Neutrophil (primary cell): ENCODE measurements around the gene MLXIP.

Source experiments
- H3K27ac ChIP-seq: fragments of 200-600 bp; sonication (generic); 2 replicates; pipeline ENCODE4 v1.5.1; 2016; ENCODE audit warnings: mild to moderate bottlenecking, moderate library complexity
- H3K27me3 ChIP-seq: fragments of 200-600 bp; sonication (generic); 2 replicates; pipeline ENCODE4 v1.6.0; 2016; ENCODE audit warnings: mild to moderate bottlenecking
- H3K36me3 ChIP-seq: fragments of 200-600 bp; sonication (generic); 2 replicates; pipeline ENCODE4 v1.5.1; 2017
- H3K4me1 ChIP-seq, 2 experiments: fragments of 200-600 bp in 1 of 2; sonication (generic) in 1 of 2; 1 replicate in 1 of 2; 2 replicates in 1 of 2; pipeline versions ENCODE4 v1.5.1 to v1.6.1; 2013 to 2016; ENCODE audit warnings: low read depth in 1 of 2, low read length in 1 of 2, mild to moderate bottlenecking in 1 of 2, moderate library complexity in 1 of 2; ENCODE audit not compliant: control insufficient read depth in 1 of 2, insufficient read depth in 1 of 2
- H3K4me3 ChIP-seq, 2 experiments: fragments of 200-600 bp in 1 of 2; sonication (generic) in 1 of 2; 1 replicate in 1 of 2; 2 replicates in 1 of 2; pipeline ENCODE4 v1.5.1; 2013 to 2016; ENCODE audit warnings: low read depth in 1 of 2, low read length in 1 of 2, mild to moderate bottlenecking in 1 of 2, moderate library complexity in 1 of 2
- H3K9me3 ChIP-seq: fragments of 200-600 bp; sonication (generic); 2 replicates; pipeline ENCODE4 v1.5.1; 2016
- CTCF ChIP-seq: fragments of 200-600 bp; sonication (generic); IDR thresholded peaks from 2 replicates; pipeline ENCODE4 v1.5.1; 2016; ENCODE audit warnings: antibody characterized with exemption

Gene MLXIP

GRCh38 chr12:122140467-122141257, 62.1 kb downstream of the MLXIP start:
- no peak overlapping the region for H3K27ac ChIP-seq
- no peak overlapping the region for H3K4me3 ChIP-seq
- H3K36me3 ChIP-seq: peaks cover 75% of the 10 kb centered on the region
- H3K4me1 ChIP-seq: no peaks in the 10 kb centered on the region
- H3K9me3 ChIP-seq: no peaks in the 10 kb centered on the region
- no peaks in the 10 kb centered on the region for H3K27me3 ChIP-seq
- no peak for TF ChIP-seq CTCF

DNA sequence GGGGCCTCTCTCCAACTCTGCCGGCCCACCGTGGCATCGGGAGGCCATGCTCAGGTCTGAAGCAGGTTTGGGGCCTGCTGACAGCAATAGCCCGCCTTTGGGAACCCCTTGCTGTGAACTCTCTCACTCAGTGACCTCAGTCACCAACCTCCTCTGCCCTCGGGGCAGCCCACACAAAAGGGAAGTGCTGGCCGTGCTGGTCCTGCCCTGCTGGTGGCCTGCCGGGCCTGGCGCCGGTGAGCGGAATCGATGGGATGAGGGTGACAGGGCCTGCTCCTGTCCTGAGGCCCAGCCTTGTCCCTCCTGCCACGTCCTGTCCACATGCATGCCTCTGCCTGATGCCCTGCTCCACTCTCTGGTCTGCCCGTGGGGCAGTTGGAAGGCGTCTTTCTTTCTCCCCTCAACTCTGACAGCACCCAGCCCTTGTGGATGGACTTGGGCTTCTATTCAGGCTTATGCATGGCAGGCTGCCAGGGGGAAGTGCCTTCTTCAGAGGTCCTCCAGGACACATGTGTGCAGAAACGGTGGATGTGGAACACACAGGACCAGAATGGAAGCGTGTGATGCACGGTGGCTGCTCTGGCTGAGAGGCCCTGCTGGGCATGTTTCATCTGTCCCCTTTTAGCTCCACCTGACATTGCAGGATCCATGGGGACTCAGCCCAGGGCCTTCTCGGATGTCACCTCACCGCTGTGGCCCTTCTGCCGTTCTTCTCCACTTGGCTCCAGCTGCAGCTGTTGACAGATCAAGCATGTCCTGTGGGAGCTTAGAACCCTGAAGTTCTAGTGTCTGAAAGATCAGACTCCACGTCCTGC, 63.6 kb downstream of the MLXIP start:
- H3K36me3 ChIP-seq: peaks cover 66% of the 10 kb centered on the region

DNA sequence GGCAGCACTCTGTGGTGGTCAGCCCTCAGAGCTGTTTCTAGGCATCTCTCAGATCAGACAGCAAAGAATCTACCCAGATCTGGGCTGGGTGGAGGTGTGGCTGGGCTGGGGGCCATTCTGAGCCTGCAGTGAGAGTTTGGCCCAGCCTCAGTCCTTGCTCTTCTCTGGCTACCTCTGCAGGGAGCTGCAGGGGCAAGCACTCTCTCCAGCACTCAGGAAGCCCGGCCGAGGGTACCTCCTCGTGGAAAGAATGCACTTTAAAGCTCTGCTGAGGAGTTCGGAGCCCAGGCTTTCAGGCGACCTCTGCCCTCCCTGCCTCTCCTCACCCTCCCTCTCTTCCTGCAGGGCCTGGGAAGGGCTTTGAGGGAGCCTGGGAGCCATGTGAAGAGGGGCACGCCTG, 64.3 kb downstream of the MLXIP start:
- no peaks in the 10 kb centered on the region for H3K27me3 ChIP-seq
- no peak overlapping the region for H3K27ac ChIP-seq
- H3K36me3 ChIP-seq: peaks cover 58% of the 10 kb centered on the region
- no peaks in the 10 kb centered on the region for H3K4me1 ChIP-seq
- no peaks in the 10 kb centered on the region for H3K9me3 ChIP-seq
- H3K4me3 ChIP-seq: no peak overlapping the region
- no peak for TF ChIP-seq CTCF

More for the DNA sequence above, 63.6 kb downstream of the MLXIP start:
- H3K4me1 ChIP-seq: no peaks in the 10 kb centered on the region
- H3K27me3 ChIP-seq: no peaks in the 10 kb centered on the region
- TF ChIP-seq CTCF: no peak
- no peaks in the 10 kb centered on the region for H3K9me3 ChIP-seq
- no peak overlapping the region for H3K27ac ChIP-seq
- no peak overlapping the region for H3K4me3 ChIP-seq

GRCh38 chr12:122144885-122145284, 66.3 kb downstream of the MLXIP start:
- Histone ChIP-seq H3K27ac (no peak overlapping the region), H3K9me3 (no peaks in the 10 kb centered on the region), H3K4me3 (no peak overlapping the region), H3K27me3 (no peaks in the 10 kb centered on the region), H3K36me3 (peaks cover 40% of the 10 kb centered on the region), H3K4me1 (no peaks in the 10 kb centered on the region)
- TF ChIP-seq CTCF: no peak

DNA sequence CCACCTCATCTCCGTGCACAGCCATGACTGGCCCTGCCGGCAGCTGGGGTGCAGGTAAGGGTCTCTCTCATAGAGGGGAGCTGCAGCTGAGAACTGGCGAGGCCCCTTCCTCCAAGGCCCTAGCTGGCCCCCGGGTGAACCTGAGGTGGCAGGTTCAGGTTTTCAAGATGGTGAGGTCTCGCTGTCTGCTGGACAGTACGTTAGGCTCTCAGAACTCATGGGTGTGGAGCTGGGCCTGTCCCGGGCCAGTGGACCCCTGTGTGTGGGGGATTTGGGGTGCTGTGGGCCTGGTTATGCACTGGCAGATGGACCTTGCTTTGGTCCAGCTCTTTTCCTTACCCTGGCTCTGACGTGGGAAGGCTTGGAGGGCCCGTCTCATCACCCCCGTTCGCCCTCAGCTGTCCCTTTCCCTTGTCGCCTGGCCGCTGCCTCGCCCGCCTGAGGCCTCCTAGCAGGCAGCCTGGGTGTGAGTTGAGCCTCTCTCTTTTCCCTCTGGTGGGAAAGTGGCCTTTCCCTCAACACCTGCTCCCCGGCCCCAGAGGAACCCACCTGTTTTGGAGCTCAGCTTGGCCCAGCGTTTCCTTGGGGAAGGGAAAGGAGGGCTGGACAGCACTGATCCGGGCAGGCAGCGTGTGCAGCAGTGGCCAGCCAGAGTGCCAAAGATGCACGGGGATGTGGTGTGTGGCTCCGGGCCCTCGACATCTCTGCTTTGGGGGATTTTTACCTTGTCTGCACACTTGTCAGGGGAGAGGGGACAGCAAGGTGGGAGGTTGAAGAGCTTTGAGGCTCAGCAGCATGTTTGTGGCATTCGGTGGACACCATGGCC, 67.2 kb downstream of the MLXIP start:
- no peak for TF ChIP-seq CTCF
- no peaks in the 10 kb centered on the region for H3K4me1 ChIP-seq
- peaks cover 32% of the 10 kb centered on the region for H3K36me3 ChIP-seq
- no peak overlapping the region for H3K27ac ChIP-seq
- H3K9me3 ChIP-seq: no peaks in the 10 kb centered on the region
- no peaks in the 10 kb centered on the region for H3K27me3 ChIP-seq
- H3K4me3 ChIP-seq: no peak overlapping the region
